Rectal smooth muscle tissue (tissue), 1 donor: ENCODE results near the gene RAD50.
"Not testable (repeated sequence)": the region's sequence is repeated elsewhere in the genome, so short reads cannot be mapped to it uniquely, and the experiment has no call there.

Source experiments
- H3K27ac ChIP-seq: one replicate; pipeline ENCODE4 v1.7.0; 2013; ENCODE audit warnings: low read depth, low read length, inconsistent platforms
- H3K27me3 ChIP-seq: one replicate; pipeline ENCODE4 v1.7.0; 2013; ENCODE audit warnings: low read length; ENCODE audit not compliant: control insufficient read depth, insufficient read depth
- H3K36me3 ChIP-seq: one replicate; pipeline ENCODE4 v1.7.0; 2013; ENCODE audit warnings: low read length; ENCODE audit not compliant: control insufficient read depth, insufficient read depth
- H3K4me1 ChIP-seq: one replicate; pipeline ENCODE4 v1.7.0; 2013; ENCODE audit warnings: low read length; ENCODE audit not compliant: control insufficient read depth, insufficient read depth
- H3K4me3 ChIP-seq: one replicate; pipeline ENCODE4 v1.7.0; 2013; ENCODE audit warnings: low read length
- H3K9ac ChIP-seq: one replicate; pipeline ENCODE4 v1.7.0; 2013; ENCODE audit warnings: low read length

RAD50 gene

DNA sequence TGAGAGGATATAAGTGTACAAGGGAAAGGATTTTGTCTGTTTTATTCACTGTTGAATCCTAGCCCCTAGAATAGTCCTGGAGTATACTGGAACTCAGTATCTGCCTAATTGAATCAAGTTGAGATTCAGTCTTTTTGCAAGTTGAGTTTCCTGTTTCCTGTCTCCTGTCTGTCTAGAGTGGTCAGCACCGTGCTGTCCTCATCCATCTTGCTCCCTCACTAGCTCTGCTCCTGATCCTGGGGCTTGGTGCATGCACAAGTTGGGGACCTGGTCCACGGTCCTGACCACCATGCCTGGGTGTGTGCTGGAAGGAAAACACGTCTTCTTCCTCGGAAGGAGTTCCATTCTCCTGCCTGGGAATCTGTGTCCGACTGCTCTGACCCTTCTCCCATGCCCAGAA lies 16.6 kb upstream of the RAD50 start:
- Histone ChIP-seq H3K27ac (no peak overlapping the region), H3K36me3 (no peaks in the 10 kb centered on the region), H3K27me3 (no peaks in the 10 kb centered on the region), H3K4me1 (no peaks in the 10 kb centered on the region), H3K4me3 (no peak overlapping the region), H3K9ac (no peak overlapping the region)

DNA sequence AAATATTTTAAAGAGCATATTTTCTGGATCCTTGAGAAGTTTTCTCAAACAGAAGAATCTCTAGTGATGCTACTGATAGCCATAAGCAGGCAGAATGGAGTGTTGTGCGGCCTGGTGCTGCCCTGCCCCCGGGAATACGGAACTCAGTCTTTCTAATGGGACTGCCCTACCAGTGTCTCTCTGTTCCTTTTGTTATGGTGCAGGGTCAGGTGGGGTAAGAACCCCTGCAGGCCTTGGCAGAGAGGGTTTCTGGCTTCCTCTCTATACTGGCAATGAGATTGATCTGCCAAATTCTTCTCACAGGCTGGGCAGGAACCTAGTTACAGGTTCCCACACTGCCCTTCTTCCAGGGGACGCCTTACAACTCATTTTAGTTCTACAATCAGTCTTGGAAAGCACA lies 16.0 kb upstream of the RAD50 start:
- H3K9ac ChIP-seq = no peak overlapping the region
- no peaks in the 10 kb centered on the region for H3K27me3 ChIP-seq
- H3K4me1 ChIP-seq = no peaks in the 10 kb centered on the region
- H3K27ac ChIP-seq = no peak overlapping the region
- H3K4me3 ChIP-seq = no peak overlapping the region
- no peaks in the 10 kb centered on the region for H3K36me3 ChIP-seq

DNA sequence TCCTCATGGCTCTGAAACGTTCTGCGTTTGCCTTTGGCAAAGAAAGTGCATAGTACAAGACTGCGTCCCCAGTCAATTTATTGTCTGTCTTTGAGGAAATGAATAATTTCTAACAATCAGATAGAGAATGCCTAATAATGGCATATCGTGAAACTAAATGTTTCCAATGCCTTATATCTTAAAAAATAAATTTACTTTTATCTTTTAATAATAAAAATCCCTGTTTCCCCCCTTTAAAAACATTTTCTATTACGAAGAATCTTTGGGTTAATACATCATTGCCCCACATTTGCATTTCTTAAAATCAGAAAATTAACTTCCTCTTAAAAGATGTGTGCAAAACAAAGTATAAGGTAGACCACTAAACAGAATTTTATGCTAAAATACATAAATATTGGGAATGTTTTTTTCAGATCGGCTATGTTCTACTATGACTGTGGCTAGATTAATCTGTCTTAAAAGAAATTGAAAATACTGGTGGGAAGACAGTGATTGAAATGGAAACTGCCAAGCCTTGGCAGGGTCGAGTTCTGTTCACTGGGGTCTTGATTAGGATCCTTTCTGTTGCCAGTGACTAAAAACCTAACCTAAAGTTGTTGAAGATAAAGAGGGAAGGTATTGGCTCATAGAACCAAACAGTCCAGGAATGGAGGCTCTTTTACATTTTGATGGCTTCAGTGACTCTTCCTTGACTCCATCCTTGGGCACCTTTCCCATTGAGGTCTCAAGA lies 13.1 kb upstream of the RAD50 start, which contains the start of gene IL5:
TSS of gene IL5 (minus strand) at position 51 of the 730 bp plus-strand sequence. CDS start at position 7, 44 bp downstream.
- no peak within 1 kb of the TSS for H3K9ac ChIP-seq
- H3K36me3 ChIP-seq = no peaks in the 10 kb centered on the region
- H3K27me3 ChIP-seq = no peaks in the 10 kb centered on the region
- H3K4me3 ChIP-seq = no peak within 1 kb of the TSS
- H3K4me1 ChIP-seq = no peaks in the 10 kb centered on the region
- no peak within 1 kb of the TSS for H3K27ac ChIP-seq

DNA sequence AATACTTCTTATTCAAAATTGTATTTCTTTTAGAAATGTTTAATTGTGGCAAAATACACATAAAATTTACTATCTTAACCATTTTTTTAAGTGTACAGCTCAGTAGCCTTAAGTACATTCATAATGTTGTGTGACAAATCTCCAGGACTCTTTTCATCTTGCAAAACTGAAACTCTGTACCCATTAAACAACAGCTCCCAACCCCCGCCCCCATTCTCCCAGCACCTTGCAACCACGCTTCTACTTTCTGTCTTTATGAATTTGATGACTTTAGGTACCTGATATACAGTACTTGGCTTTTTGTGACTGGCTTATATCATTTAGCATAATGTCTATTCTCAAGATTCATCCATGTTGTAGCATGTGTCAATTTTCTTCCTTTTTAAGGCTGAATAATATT lies 10.7 kb upstream of the RAD50 start:
- Histone ChIP-seq H3K4me1 (no peaks in the 10 kb centered on the region), H3K9ac (no peak overlapping the region), H3K27me3 (no peaks in the 10 kb centered on the region), H3K36me3 (no peaks in the 10 kb centered on the region), H3K4me3 (no peak overlapping the region), H3K27ac (no peak overlapping the region)

DNA sequence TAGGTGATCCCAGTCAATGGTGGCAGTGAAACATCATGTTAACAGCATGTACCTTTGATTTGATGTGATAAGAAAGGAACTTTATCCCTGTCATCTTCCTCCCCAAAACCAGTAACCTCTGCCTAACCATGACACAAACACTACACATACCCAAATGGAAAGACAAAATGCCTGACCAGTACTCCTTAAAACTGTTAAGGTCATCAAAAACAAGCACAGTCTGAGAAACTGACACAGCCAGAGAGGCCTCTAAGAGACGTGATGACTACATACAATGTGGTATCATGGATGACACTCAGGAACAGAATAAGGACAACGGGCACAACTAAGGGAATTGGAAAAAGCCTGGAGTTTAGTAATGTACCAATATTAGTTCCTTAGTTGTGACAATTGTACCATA lies 9.5 kb upstream of the RAD50 start:
- Histone ChIP-seq H3K4me3 (no peak overlapping the region), H3K9ac (no peak overlapping the region), H3K4me1 (no peaks in the 10 kb centered on the region), H3K27ac (no peak overlapping the region), H3K27me3 (no peaks in the 10 kb centered on the region), H3K36me3 (no peaks in the 10 kb centered on the region)

DNA sequence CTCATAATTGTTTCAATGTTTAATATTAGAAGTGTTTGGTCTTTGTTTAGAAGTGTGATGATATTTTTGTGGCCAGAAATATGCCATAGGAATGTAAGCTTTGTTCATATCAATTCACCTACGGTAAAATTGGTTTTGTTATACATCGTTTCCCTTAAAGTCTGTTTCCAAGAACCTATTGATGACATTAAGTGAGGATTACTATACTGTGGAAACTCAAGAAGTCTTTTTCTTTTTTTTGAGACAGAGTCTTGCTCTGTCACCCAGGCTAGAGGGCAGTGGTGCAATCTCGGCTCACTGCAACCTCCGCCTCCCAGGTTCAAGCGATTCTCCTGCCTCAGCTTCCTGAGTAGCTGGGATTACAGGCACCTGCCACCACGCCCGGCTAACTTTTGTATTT lies 7.9 kb upstream of the RAD50 start:
- H3K36me3 ChIP-seq, H3K9ac ChIP-seq, H3K4me1 ChIP-seq, H3K4me3 ChIP-seq, H3K27ac ChIP-seq, H3K27me3 ChIP-seq: not testable (repeated sequence)

DNA sequence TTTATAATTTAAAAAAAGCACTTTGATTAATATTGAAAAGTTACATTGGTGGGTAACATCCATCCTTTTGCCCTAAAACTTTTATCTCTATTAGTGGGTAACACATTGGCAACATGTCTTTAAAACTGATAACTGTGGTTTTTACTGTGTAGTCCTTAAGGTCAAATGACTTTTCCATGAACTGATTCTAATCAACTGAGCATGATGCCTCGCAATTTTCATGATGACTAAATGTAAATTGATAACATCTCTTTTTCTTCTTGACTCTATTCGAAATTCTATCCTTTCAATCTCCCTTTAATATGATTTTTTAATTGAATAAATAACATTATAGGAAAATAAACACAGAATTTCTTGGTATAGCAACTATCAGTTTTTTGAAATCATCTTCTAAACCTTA lies 7.2 kb upstream of the RAD50 start:
- Histone ChIP-seq H3K27ac (no peak overlapping the region), H3K36me3 (no peaks in the 10 kb centered on the region), H3K4me1 (no peaks in the 10 kb centered on the region), H3K4me3 (no peak overlapping the region), H3K9ac (no peak overlapping the region), H3K27me3 (no peaks in the 10 kb centered on the region)

DNA sequence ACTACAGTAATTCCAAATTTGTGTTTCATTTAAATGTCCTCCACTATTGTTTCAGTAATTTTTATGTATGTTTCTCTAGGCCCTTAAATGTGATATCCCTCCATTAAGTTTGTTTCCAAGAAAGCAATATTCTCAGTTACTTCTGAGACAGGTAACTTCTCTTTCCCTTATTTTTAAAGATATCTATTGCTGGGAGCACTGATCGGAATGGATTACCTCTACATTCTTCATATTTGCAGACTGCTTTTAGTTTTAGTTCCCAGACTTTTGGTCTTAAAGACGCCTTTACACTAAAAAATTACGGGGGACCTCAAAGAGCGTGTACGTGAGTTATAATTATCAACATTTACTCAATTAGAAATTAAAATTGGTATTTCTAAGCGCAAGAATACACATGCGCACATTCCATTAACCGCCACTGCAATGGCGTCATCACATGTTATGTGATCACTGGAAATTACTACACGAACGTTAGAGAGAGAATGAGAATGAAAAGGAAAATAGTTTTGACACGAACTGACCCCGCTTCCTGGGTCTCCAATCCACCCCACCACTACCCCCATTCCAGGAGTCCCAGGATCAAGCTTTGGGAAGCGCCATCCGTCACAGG lies 519 bp upstream of the RAD50 start:
- H3K4me3 ChIP-seq = peak overlapping the region; percentile 84
- H3K4me1 ChIP-seq = peaks cover 4% of the 10 kb centered on the region
- H3K36me3 ChIP-seq = peaks cover under 1% of the 10 kb centered on the region
- H3K27ac ChIP-seq = peak overlapping the region; percentile 88
- no peaks in the 10 kb centered on the region for H3K27me3 ChIP-seq
- peak overlapping the region; percentile 27 for H3K9ac ChIP-seq

DNA sequence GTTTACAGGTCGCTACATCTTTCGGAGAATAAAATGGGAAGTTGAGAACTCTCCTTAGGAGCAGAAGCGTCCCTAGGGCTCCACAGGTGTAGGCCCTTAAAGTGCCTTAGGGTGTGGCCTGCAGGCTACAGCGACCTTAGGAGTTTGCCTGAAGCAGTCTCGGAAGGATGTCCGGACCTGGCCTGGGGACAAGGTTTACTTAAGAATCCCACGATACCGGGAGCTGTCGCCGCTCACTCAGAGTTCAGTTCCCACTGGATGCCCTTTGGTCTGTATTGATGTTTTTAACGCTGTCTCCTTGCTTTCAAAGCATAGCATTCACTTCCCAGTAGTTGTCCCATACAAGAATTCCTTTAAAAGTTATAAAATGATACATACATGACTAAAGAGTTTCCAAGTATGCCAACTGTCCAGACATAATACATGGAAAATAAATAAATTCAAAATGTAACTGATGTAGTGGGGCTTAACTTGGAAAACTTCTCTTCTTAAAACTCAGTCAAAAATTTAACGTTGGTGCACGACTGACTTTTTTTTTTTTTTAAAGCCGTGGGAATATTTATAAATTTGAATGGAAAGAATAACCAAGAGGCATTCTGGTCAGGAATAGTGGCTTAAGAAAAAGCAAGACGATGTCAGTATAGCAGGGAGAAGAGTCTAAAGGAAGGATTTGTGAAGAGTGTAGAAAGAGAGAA lies 848 bp downstream of the RAD50 start:
- Histone ChIP-seq H3K9ac (peak overlapping the region; percentile 84), H3K27ac (peak overlapping the region; percentile 88), H3K36me3 (peaks cover 5% of the 10 kb centered on the region), H3K27me3 (no peaks in the 10 kb centered on the region), H3K4me1 (peaks cover 4% of the 10 kb centered on the region), H3K4me3 (peak overlapping the region; percentile 84)

DNA sequence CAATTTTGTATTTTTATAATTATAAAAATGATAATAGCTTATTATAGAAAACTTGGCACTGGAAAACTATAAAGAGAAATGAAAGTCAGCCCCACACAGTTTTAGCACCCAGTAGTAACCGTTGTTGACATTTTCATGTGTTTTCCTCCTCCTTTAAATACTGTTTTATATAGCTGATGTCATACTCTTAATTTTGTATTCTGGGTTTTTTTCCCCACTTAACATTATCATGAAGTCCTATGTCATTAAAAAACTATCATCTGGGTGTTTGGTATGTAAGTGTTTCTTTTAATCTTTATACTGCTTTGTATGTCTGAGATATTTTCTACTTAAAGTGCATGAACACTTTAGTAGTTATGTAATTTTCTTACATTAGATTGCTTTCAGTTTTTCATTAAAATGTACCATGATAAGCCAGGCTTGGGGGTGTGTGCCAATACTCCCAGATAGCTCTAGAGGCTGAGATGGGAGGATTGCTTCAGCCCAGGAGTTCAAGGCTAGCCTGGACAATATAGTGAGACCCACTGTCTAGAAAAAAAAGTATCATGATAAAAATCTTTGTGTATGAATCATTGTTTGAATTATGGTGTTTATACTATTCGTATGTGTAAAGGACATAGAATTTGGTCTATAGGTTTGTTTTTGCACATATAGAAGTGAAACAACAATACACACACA lies 2.7 kb downstream of the RAD50 start:
- no peak overlapping the region for H3K4me3 ChIP-seq
- H3K27me3 ChIP-seq = no peaks in the 10 kb centered on the region
- peaks cover 6% of the 10 kb centered on the region for H3K36me3 ChIP-seq
- peaks cover 4% of the 10 kb centered on the region for H3K4me1 ChIP-seq
- no peak overlapping the region for H3K9ac ChIP-seq
- H3K27ac ChIP-seq = no peak overlapping the region

DNA sequence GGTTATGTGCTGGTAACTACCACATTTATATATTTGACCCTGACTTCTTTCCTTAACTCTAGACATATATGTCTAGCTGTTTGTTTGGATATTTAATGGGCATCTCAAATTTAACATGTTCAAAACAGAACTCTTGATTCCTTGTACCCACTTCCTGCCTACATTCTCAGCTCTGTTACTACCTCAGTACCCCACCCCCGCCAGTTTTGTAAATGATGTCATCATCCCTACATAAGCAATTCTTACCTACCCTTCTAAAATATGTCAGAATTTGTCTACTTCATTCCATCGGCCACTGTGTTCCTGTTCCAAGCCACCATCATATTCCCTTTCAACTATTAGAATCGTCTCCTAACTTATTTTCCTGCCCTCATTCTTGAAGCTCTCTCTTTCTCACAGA lies 4.8 kb downstream of the RAD50 start:
- Histone ChIP-seq H3K27ac (no peak overlapping the region), H3K27me3 (no peaks in the 10 kb centered on the region), H3K4me1 (peaks cover 4% of the 10 kb centered on the region), H3K36me3 (peaks cover 10% of the 10 kb centered on the region), H3K4me3 (no peak overlapping the region), H3K9ac (no peak overlapping the region)

DNA sequence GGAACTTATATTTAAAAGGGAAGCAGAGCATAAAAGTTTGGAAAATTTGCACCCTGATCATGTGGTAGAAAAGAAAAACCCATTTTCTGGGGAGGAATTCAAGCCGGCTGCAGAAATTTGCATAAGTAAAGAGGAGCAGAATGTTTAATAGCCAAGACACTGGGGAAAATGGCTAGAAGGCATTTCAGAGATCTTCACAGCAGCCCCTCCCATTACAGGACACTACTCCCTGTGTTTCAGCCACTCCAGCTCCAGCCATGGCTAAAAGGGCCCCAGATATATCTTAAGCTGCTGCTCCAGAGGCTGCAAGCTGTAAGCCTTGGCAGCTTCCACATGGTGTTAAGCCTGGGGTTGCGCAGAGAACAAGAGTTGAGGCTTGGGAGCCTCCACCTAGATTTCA lies 7.8 kb downstream of the RAD50 start:
- H3K4me1 ChIP-seq, H3K27ac ChIP-seq, H3K27me3 ChIP-seq, H3K9ac ChIP-seq, H3K4me3 ChIP-seq: not testable (repeated sequence)
- peaks cover 12% of the 10 kb centered on the region for H3K36me3 ChIP-seq
